T-helper 2 cell treated with Interferon-gamma antibody and Interleukin-4, amounts not matched to agents 5 μg/mL and 100 μg/mL, for 36 hours (primary cell): ENCODE data around the gene NAPB.

ENCODE experiments used
- DNase-seq: peaks from one replicate; pipeline ENCODE4 v3.0.0; 2021; ENCODE audit warnings: low spot score
- H3K27ac Mint-ChIP-seq: one replicate; pipeline ENCODE4 v1.8.0; 2021; ENCODE audit warnings: mild to moderate bottlenecking, mixed read lengths
- H3K27me3 Mint-ChIP-seq: one replicate; pipeline ENCODE4 v1.8.0; 2021; ENCODE audit warnings: low read depth, mixed read lengths
- H3K36me3 Mint-ChIP-seq: one replicate; pipeline ENCODE4 v1.8.0; 2021; ENCODE audit warnings: low read depth, mixed read lengths
- H3K4me1 Mint-ChIP-seq: one replicate; pipeline ENCODE4 v1.8.0; 2021; ENCODE audit warnings: low read depth, mixed read lengths
- H3K4me3 Mint-ChIP-seq: one replicate; pipeline ENCODE4 v1.8.0; 2022; ENCODE audit warnings: mild to moderate bottlenecking, moderate library complexity, mixed read lengths
- H3K9me3 Mint-ChIP-seq: one replicate; pipeline ENCODE4 v1.8.0; 2021; ENCODE audit warnings: mixed read lengths

Gene NAPB

GRCh38 chr20:23346002-23346401 lies 75.3 kb downstream of the NAPB start:
- Mint-ChIP-seq H3K9me3 (no peaks in the 10 kb centered on the region), H3K4me1 (peaks cover 6% of the 10 kb centered on the region), H3K27me3 (no peaks in the 10 kb centered on the region), H3K4me3 (no peak overlapping the region), H3K36me3 (no peaks in the 10 kb centered on the region), H3K27ac (no peak overlapping the region)
- no peak for DNase-seq

GRCh38 chr20:23344336-23344735 lies 77.0 kb downstream of the NAPB start:
- Mint-ChIP-seq H3K4me3 (no peak overlapping the region), H3K27ac (no peak overlapping the region), H3K27me3 (no peaks in the 10 kb centered on the region), H3K4me1 (peaks cover 2% of the 10 kb centered on the region), H3K9me3 (no peaks in the 10 kb centered on the region), H3K36me3 (no peaks in the 10 kb centered on the region)
- no peak for DNase-seq

GRCh38 chr20:23343590-23343989 lies 77.7 kb downstream of the NAPB start:
- H3K36me3 Mint-ChIP-seq: no peaks in the 10 kb centered on the region
- no peak overlapping the region for H3K4me3 Mint-ChIP-seq
- H3K9me3 Mint-ChIP-seq: no peaks in the 10 kb centered on the region
- H3K27me3 Mint-ChIP-seq: no peaks in the 10 kb centered on the region
- no peaks in the 10 kb centered on the region for H3K4me1 Mint-ChIP-seq
- DNase-seq: no peak
- no peak overlapping the region for H3K27ac Mint-ChIP-seq

- H3K36me3 Mint-ChIP-seq: no peaks in the 10 kb centered on the region
- DNase-seq: no peak
- no peaks in the 10 kb centered on the region for H3K27me3 Mint-ChIP-seq
- peaks cover 6% of the 10 kb centered on the region for H3K4me1 Mint-ChIP-seq
- no peak overlapping the region for H3K4me3 Mint-ChIP-seq
- H3K9me3 Mint-ChIP-seq: no peaks in the 10 kb centered on the region
- H3K27ac Mint-ChIP-seq: no peak overlapping the region
Measured at GRCh38 chr20:23341073-23341472, 80.2 kb downstream of the NAPB start.

- Mint-ChIP-seq H3K36me3 (no peaks in the 10 kb centered on the region), H3K4me1 (peaks cover 6% of the 10 kb centered on the region), H3K4me3 (no peak overlapping the region), H3K27ac (no peak overlapping the region), H3K9me3 (no peaks in the 10 kb centered on the region), H3K27me3 (no peaks in the 10 kb centered on the region)
- no peak for DNase-seq
Measured at GRCh38 chr20:23340524-23340923, 80.8 kb downstream of the NAPB start.

- Mint-ChIP-seq H3K4me3 (no peak overlapping the region), H3K4me1 (peaks cover 6% of the 10 kb centered on the region), H3K27me3 (no peaks in the 10 kb centered on the region), H3K9me3 (no peaks in the 10 kb centered on the region), H3K27ac (no peak overlapping the region), H3K36me3 (no peaks in the 10 kb centered on the region)
- no peak for DNase-seq
Measured at GRCh38 chr20:23339986-23340385, 81.3 kb downstream of the NAPB start.

GRCh38 chr20:23337312-23337711 lies 84.0 kb downstream of the NAPB start:
- no peaks in the 10 kb centered on the region for H3K36me3 Mint-ChIP-seq
- H3K9me3 Mint-ChIP-seq: no peaks in the 10 kb centered on the region
- H3K27me3 Mint-ChIP-seq: no peaks in the 10 kb centered on the region
- peaks cover 8% of the 10 kb centered on the region for H3K4me1 Mint-ChIP-seq
- H3K27ac Mint-ChIP-seq: no peak overlapping the region
- no peak overlapping the region for H3K4me3 Mint-ChIP-seq
- no peak for DNase-seq

GRCh38 chr20:23336476-23336875 lies 84.8 kb downstream of the NAPB start:
- DNase-seq: no peak
- Mint-ChIP-seq H3K27ac (no peak overlapping the region), H3K27me3 (no peaks in the 10 kb centered on the region), H3K36me3 (no peaks in the 10 kb centered on the region), H3K4me3 (no peak overlapping the region), H3K4me1 (peaks cover 8% of the 10 kb centered on the region), H3K9me3 (no peaks in the 10 kb centered on the region)

GRCh38 chr20:23335521-23335920 lies 85.8 kb downstream of the NAPB start:
- no peaks in the 10 kb centered on the region for H3K36me3 Mint-ChIP-seq
- H3K9me3 Mint-ChIP-seq: no peaks in the 10 kb centered on the region
- H3K27ac Mint-ChIP-seq: no peak overlapping the region
- no peak overlapping the region for H3K4me3 Mint-ChIP-seq
- no peaks in the 10 kb centered on the region for H3K27me3 Mint-ChIP-seq
- H3K4me1 Mint-ChIP-seq: peaks cover 8% of the 10 kb centered on the region
- DNase-seq: no peak

GRCh38 chr20:23334111-23334510 lies 87.2 kb downstream of the NAPB start:
- Mint-ChIP-seq H3K27me3 (no peaks in the 10 kb centered on the region), H3K27ac (no peak overlapping the region), H3K4me3 (no peak overlapping the region), H3K4me1 (peaks cover 8% of the 10 kb centered on the region), H3K9me3 (no peaks in the 10 kb centered on the region), H3K36me3 (no peaks in the 10 kb centered on the region)
- no peak for DNase-seq

- H3K4me1 Mint-ChIP-seq: peaks cover 8% of the 10 kb centered on the region
- no peaks in the 10 kb centered on the region for H3K9me3 Mint-ChIP-seq
- H3K4me3 Mint-ChIP-seq: no peak overlapping the region
- H3K27me3 Mint-ChIP-seq: no peaks in the 10 kb centered on the region
- H3K36me3 Mint-ChIP-seq: no peaks in the 10 kb centered on the region
- no peak overlapping the region for H3K27ac Mint-ChIP-seq
- no peak for DNase-seq
Measured at GRCh38 chr20:23332467-23332866, 88.8 kb downstream of the NAPB start.

GRCh38 chr20:23331450-23332350 lies 89.6 kb downstream of the NAPB start:
- H3K27ac Mint-ChIP-seq: no peak overlapping the region
- no peak for DNase-seq
- H3K4me3 Mint-ChIP-seq: no peak overlapping the region

GRCh38 chr20:23327617-23328333 lies 93.5 kb downstream of the NAPB start:
- Mint-ChIP-seq H3K27ac (no peak overlapping the region), H3K4me3 (no peak overlapping the region), H3K9me3 (no peaks in the 10 kb centered on the region), H3K36me3 (no peaks in the 10 kb centered on the region), H3K27me3 (no peaks in the 10 kb centered on the region), H3K4me1 (no peaks in the 10 kb centered on the region)
- no peak for DNase-seq

More at GRCh38 chr20:23331450-23332350, 89.6 kb downstream of the NAPB start:
- no peaks in the 10 kb centered on the region for H3K36me3 Mint-ChIP-seq
- peaks cover 8% of the 10 kb centered on the region for H3K4me1 Mint-ChIP-seq
- no peaks in the 10 kb centered on the region for H3K9me3 Mint-ChIP-seq
- H3K27me3 Mint-ChIP-seq: no peaks in the 10 kb centered on the region

- Mint-ChIP-seq H3K27me3 (no peaks in the 10 kb centered on the region), H3K9me3 (no peaks in the 10 kb centered on the region), H3K36me3 (no peaks in the 10 kb centered on the region), H3K27ac (no peak overlapping the region), H3K4me3 (no peak overlapping the region), H3K4me1 (no peaks in the 10 kb centered on the region)
- no peak for DNase-seq
Measured at GRCh38 chr20:23326774-23327173, 94.5 kb downstream of the NAPB start.
